SK-N-SH (cell line): ENCODE measurements around the gene ANXA7.

Experiments used
- EP300 ChIP-seq, 2 experiments: IDR thresholded peaks; 2 replicates each; pipeline versions ENCODE4 v1.4.0 to v1.6.1; 2012; ENCODE audit warnings: borderline replicate concordance in 1 of 2, low read depth in 1 of 2, low read length in 1 of 2
- FOSL2 ChIP-seq: IDR thresholded peaks from 2 replicates; pipeline ENCODE4 v1.4.0; 2012; ENCODE audit warnings: low read depth, mild to moderate bottlenecking, moderate library complexity, borderline replicate concordance
- RFX5 ChIP-seq: IDR thresholded peaks from 2 replicates; pipeline ENCODE4 v1.6.1; 2012; ENCODE audit warnings: mild to moderate bottlenecking, improper control_type of control experiment, low read length
- TF ChIP-seq, protein P1 (sequence below): fragments of 200-600 bp; sonication (generic); IDR thresholded peaks from 2 replicates; pipeline ENCODE4 v1.6.1; 2017; ENCODE audit warnings: antibody characterized with exemption, mild to moderate bottlenecking, moderate library complexity
- TF ChIP-seq, protein P2 (sequence below): IDR thresholded peaks from 2 replicates; pipeline ENCODE4; 2012
- TF ChIP-seq, protein P3 (sequence below): fragments of 150-350 bp; IDR thresholded peaks from 2 replicates; pipeline ENCODE4 v1.6.1; 2016; ENCODE audit warnings: mild to moderate bottlenecking, low read depth, low read length

DNA sequence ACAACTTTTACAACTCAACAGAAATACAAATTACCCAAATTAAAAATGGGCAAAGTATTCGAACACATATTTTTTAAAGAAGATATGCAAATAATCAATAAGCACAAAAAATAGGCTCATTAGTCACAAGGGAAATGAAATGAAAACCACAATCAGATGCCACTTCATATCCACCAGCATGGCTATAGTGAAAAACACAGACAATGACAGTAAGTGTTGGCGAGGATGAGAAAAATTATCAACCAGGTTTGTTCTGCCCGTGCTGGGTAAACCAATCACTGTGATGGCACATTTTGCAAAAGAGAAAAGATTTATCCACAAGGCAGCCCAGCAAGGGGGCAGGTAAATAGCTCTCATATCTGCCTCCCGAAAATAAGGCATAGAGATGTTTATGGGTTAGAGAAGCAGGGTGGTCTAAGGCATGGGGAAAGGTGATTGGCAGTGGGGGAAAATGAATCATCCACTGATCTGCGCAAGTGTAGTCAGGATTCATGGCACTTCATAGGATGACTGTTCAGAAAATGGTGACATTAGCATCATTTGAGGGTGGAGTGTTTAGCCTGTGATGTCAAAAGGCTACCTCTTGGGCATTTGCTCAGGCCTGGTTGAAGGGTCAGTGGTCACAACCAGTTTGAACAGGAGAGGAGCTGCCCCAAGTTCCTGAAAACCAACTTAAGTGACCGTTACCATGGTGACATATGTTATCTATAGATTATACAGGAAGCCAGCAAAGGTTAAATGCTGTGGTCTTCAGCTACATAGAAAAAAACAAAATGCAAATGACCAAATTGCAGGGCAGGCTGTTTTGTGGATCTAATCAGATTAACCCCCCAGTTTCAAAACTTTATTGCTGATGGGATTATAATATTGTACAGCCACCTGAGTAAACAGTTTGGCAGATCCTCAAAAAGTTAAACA, 47.2 kb downstream of the ANXA7 start:
- TF ChIP-seq, protein P1, sequence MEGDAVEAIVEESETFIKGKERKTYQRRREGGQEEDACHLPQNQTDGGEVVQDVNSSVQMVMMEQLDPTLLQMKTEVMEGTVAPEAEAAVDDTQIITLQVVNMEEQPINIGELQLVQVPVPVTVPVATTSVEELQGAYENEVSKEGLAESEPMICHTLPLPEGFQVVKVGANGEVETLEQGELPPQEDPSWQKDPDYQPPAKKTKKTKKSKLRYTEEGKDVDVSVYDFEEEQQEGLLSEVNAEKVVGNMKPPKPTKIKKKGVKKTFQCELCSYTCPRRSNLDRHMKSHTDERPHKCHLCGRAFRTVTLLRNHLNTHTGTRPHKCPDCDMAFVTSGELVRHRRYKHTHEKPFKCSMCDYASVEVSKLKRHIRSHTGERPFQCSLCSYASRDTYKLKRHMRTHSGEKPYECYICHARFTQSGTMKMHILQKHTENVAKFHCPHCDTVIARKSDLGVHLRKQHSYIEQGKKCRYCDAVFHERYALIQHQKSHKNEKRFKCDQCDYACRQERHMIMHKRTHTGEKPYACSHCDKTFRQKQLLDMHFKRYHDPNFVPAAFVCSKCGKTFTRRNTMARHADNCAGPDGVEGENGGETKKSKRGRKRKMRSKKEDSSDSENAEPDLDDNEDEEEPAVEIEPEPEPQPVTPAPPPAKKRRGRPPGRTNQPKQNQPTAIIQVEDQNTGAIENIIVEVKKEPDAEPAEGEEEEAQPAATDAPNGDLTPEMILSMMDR, result no peak
- TF ChIP-seq, protein P2, sequence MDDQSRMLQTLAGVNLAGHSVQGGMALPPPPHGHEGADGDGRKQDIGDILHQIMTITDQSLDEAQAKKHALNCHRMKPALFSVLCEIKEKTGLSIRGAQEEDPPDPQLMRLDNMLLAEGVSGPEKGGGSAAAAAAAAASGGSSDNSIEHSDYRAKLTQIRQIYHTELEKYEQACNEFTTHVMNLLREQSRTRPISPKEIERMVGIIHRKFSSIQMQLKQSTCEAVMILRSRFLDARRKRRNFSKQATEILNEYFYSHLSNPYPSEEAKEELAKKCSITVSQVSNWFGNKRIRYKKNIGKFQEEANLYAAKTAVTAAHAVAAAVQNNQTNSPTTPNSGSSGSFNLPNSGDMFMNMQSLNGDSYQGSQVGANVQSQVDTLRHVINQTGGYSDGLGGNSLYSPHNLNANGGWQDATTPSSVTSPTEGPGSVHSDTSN, result no peak
- TF ChIP-seq, protein P3, sequence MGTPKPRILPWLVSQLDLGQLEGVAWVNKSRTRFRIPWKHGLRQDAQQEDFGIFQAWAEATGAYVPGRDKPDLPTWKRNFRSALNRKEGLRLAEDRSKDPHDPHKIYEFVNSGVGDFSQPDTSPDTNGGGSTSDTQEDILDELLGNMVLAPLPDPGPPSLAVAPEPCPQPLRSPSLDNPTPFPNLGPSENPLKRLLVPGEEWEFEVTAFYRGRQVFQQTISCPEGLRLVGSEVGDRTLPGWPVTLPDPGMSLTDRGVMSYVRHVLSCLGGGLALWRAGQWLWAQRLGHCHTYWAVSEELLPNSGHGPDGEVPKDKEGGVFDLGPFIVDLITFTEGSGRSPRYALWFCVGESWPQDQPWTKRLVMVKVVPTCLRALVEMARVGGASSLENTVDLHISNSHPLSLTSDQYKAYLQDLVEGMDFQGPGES, result no peak
- no peak for TF ChIP-seq RFX5
- no peak for TF ChIP-seq EP300 (IDR thresholded peaks at IDR 0.05; ENCODE audit: borderline replicate concordance in 1 of 2, low read depth in 1 of 2, low read length in 1 of 2)
- no peak for TF ChIP-seq FOSL2
